Smooth muscle cell (in vitro differentiated cells): Measurements from ENCODE around the gene NAA20. TPM values are rescaled to one million over a fixed set of nuclear protein-coding genes. Genes with fewer than 3 reads are reported as not detected.

Experiments
- DNase-seq: peaks from one replicate; lab custom pipeline; 2025; ENCODE audit not compliant: unreplicated experiment; lab: John Stamatoyannopoulos, UW
- H2AFZ ChIP-seq: fragments of 200-600 bp; sonication (generic); 2 replicates; pipeline ENCODE4 v1.6.0; 2016; ENCODE audit warnings: antibody characterized with exemption, low read depth, mild to moderate bottlenecking
- H3F3A ChIP-seq: fragments of 200-600 bp; sonication (generic); 2 replicates; pipeline ENCODE4 v1.6.0; 2017; ENCODE audit warnings: antibody characterized with exemption, low read depth
- H3K27ac ChIP-seq: fragments of 200-600 bp; sonication (generic); 2 replicates; pipeline ENCODE4 v1.5.1; 2016; ENCODE audit warnings: low read depth, mild to moderate bottlenecking
- H3K27me3 ChIP-seq: fragments of 200-600 bp; sonication (generic); 2 replicates; pipeline ENCODE4 v1.6.1; 2016; ENCODE audit warnings: low read depth, mild to moderate bottlenecking
- H3K36me3 ChIP-seq: fragments of 200-600 bp; sonication (generic); 2 replicates; pipeline ENCODE4 v1.5.1; 2016; ENCODE audit warnings: low read depth
- H3K4me1 ChIP-seq: fragments of 200-600 bp; sonication (generic); 2 replicates; pipeline ENCODE4 v1.5.1; 2016; ENCODE audit warnings: low read depth
- H3K4me2 ChIP-seq: fragments of 200-600 bp; sonication (generic); 2 replicates; pipeline ENCODE4 v1.6.0; 2016; ENCODE audit warnings: mild to moderate bottlenecking
- H3K4me3 ChIP-seq: fragments of 200-600 bp; sonication (generic); 2 replicates; pipeline ENCODE4 v1.5.1; 2016; ENCODE audit warnings: mild to moderate bottlenecking
- H3K79me2 ChIP-seq: fragments of 200-600 bp; sonication (generic); 2 replicates; pipeline ENCODE4 v1.6.0; 2016; ENCODE audit warnings: low read depth, mild to moderate bottlenecking
- H3K9ac ChIP-seq: fragments of 200-600 bp; sonication (generic); 2 replicates; pipeline ENCODE4 v1.6.0; 2016; ENCODE audit warnings: low read depth
- H3K9me3 ChIP-seq: fragments of 200-600 bp; sonication (generic); replicated peaks from 2 replicates; pipeline ENCODE4 v1.5.1; 2016; ENCODE audit warnings: low read depth
- H4K20me1 ChIP-seq: fragments of 200-600 bp; sonication (generic); 2 replicates; pipeline ENCODE4 v1.6.0; 2016; ENCODE audit warnings: low read depth
- CTCF ChIP-seq: fragments of 200-600 bp; sonication (generic); IDR thresholded peaks from 2 replicates; pipeline ENCODE4 v1.5.1; 2017; ENCODE audit warnings: borderline replicate concordance, mild to moderate bottlenecking, antibody characterized with exemption; ENCODE audit not compliant: insufficient read depth, poor library complexity, severe bottlenecking
- WGBS: methylation state at CpG from one replicate; pipeline ENCODE4 v1.1.7; 2016; ENCODE audit warnings: low lambda C conversion rate; 5-methylcytosine and 5-hydroxymethylcytosine counted together
- polyA plus RNA-seq: library from polyadenylated mRNA; unstranded; fragments of >200 nt; fragmentation: Nextera tagmentation; extraction: Ambion mirVana; gene quantifications from 2 replicates; pipeline ENCODE4 v1.2.1, GENCODE V29; 2016
- total RNA-seq: library from RNA; depleted of rRNA; stranded (reverse); fragments of >200 nt; gene quantifications from 2 replicates; pipeline ENCODE4 v1.2.3, GENCODE V29; 2014

NAA20 gene
- total and polyA plus RNA-seq, 2 experiments from 2014 or later, result 49.4 to 96.9 TPM

- 88% methylated on average over 6 of the region's 6 CpGs for WGBS
- H3F3A ChIP-seq, result no peaks in the 10 kb centered on the region
- H3K79me2 ChIP-seq, result no peaks in the 10 kb centered on the region
Measured at GRCh38 chr20:20060234-20060998, 43.3 kb downstream of the NAA20 start.

DNA sequence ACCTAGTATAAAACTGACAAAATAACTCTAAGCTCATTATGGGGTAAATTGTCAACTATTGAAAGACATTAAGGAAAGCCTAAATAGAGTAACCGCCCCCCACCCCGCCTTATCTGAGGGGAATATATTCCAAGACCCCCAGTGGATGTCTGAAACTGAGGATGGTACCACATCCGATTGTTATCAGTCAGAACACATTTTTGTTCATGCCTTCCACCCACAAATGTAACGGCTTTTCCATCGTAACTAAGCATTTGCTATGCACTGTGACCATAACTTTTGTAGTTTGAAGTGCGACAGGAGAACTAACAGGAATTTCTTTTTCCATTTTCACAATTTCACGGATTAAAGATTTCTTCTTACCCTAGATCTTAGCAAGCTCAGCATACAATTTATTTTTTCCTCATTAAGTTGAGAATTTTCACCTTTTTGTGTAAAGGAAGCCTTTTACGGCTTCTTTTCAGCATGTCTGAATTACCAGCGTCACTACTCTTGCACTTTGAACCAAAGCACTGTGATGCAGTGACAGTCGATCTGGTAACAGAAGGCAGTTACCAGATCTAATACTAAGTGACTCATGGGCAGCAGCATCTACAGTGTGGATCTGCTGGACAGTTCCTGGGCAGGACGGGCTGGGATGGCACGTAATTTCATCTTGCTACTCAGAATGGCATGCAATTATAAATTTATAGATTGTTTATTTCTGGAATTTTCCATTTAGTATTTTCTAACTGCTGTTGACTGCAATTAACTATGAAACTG lies 47.0 kb downstream of the NAA20 start:
- no peak overlapping the region for H2AFZ ChIP-seq
- H3K4me2 ChIP-seq, result no peak overlapping the region
- no peaks in the 10 kb centered on the region for H3K9me3 ChIP-seq
- H4K20me1 ChIP-seq, result no peaks in the 10 kb centered on the region
- no peak for TF ChIP-seq CTCF
- H3K79me2 ChIP-seq, result no peaks in the 10 kb centered on the region
- H3K9ac ChIP-seq, result no peak overlapping the region
- H3F3A ChIP-seq, result no peaks in the 10 kb centered on the region
- DNase-seq, result no peak
- H3K36me3 ChIP-seq, result no peaks in the 10 kb centered on the region
- no peaks in the 10 kb centered on the region for H3K4me1 ChIP-seq
- no peak overlapping the region for H3K4me3 ChIP-seq
- no peak overlapping the region for H3K27ac ChIP-seq
- WGBS, result 77% methylated on average over 12 of the region's 12 CpGs
- H3K27me3 ChIP-seq, result peaks cover 6% of the 10 kb centered on the region

More at GRCh38 chr20:20060234-20060998, 43.3 kb downstream of the NAA20 start:
- TF ChIP-seq CTCF, result no peak
- Histone ChIP-seq H3K9me3 (no peaks in the 10 kb centered on the region), H3K36me3 (no peaks in the 10 kb centered on the region), H3K4me3 (no peak overlapping the region), H3K4me1 (no peaks in the 10 kb centered on the region), H3K9ac (no peak overlapping the region), H3K4me2 (no peak overlapping the region), H2AFZ (no peak overlapping the region), H3K27me3 (peaks cover 6% of the 10 kb centered on the region), H4K20me1 (no peaks in the 10 kb centered on the region), H3K27ac (no peak overlapping the region)
- DNase-seq, result no peak

- no peaks in the 10 kb centered on the region for H3K36me3 ChIP-seq
- H3F3A ChIP-seq, result no peaks in the 10 kb centered on the region
- no peak overlapping the region for H3K9ac ChIP-seq
- H3K79me2 ChIP-seq, result no peaks in the 10 kb centered on the region
- peaks cover 3% of the 10 kb centered on the region for H3K27me3 ChIP-seq
- no peak overlapping the region for H3K4me3 ChIP-seq
- WGBS, result 98% methylated on average over 1 of the region's 1 CpG
- H2AFZ ChIP-seq, result no peak overlapping the region
- H4K20me1 ChIP-seq, result no peaks in the 10 kb centered on the region
- no peak overlapping the region for H3K27ac ChIP-seq
- TF ChIP-seq CTCF, result no peak
- DNase-seq, result no peak
- H3K4me1 ChIP-seq, result no peaks in the 10 kb centered on the region
- H3K9me3 ChIP-seq, result no peaks in the 10 kb centered on the region
- no peak overlapping the region for H3K4me2 ChIP-seq
Measured at GRCh38 chr20:20065361-20065760, 48.2 kb downstream of the NAA20 start.
